Fibroblast of lung (primary cell): ENCODE data around the gene DNAJC28. TPM values are rescaled to one million over a fixed set of nuclear protein-coding genes. Genes with fewer than 3 reads are reported as not detected.
A peak's percentile ranks its signal among the peaks of the same experiment; 100 is the strongest.

Experiments
- DNase-seq, 2 donors: peaks; one replicate each; pipeline versions ENCODE4 v3.0.0 to v3.0.0-alpha.2; 2010; ENCODE audit warnings: low read depth in 2 of 2
- H2AFZ ChIP-seq: 2 replicates; pipeline ENCODE4 v1.5.1; 2012; ENCODE audit warnings: low read length, control low read depth, inconsistent platforms
- H3K27ac ChIP-seq: 2 replicates; pipeline ENCODE4 v1.5.1; 2011; ENCODE audit warnings: low read length, control low read depth; ENCODE audit not compliant: insufficient read depth
- H3K27me3 ChIP-seq: 2 replicates; pipeline ENCODE4 v1.5.1; 2011; ENCODE audit warnings: mild to moderate bottlenecking, low read length; ENCODE audit not compliant: control insufficient read depth, insufficient read depth
- H3K36me3 ChIP-seq: 2 replicates; pipeline ENCODE4 v1.5.1; 2011; ENCODE audit warnings: low read length; ENCODE audit not compliant: control insufficient read depth, insufficient read depth
- H3K4me1 ChIP-seq: 2 replicates; pipeline ENCODE4 v1.5.1; 2011; ENCODE audit warnings: low read length; ENCODE audit not compliant: control insufficient read depth, insufficient read depth; ENCODE audit errors: extremely low read depth
- H3K4me2 ChIP-seq: 2 replicates; pipeline ENCODE4 v1.5.1; 2011; ENCODE audit warnings: low read length, control low read depth; ENCODE audit not compliant: insufficient read depth; ENCODE audit errors: extremely low read depth
- H3K4me3 ChIP-seq, 4 experiments: fragments of 200-600 bp in 1 of 4; sonication (generic) in 1 of 4; replicated peaks in 1 of 4; 2 replicates each; pipeline ENCODE4 v1.5.1; 2011 to 2016; ENCODE audit warnings: low read length in 4 of 4, low read depth in 3 of 4, mild to moderate bottlenecking in 3 of 4, control low read depth in 2 of 4, inconsistent platforms in 1 of 4, mixed read lengths in 1 of 4; ENCODE audit not compliant: insufficient read depth in 1 of 4; ENCODE audit errors: control extremely low read depth in 1 of 4
- H3K79me2 ChIP-seq: 2 replicates; pipeline ENCODE4 v1.5.1; 2012; ENCODE audit warnings: mild to moderate bottlenecking, low read length, inconsistent platforms; ENCODE audit not compliant: control insufficient read depth, insufficient read depth
- H3K9ac ChIP-seq: 2 replicates; pipeline ENCODE4 v1.5.1; 2011; ENCODE audit warnings: mild to moderate bottlenecking, low read length, control low read depth; ENCODE audit not compliant: insufficient read depth
- H3K9me3 ChIP-seq: 2 replicates; pipeline ENCODE4 v1.5.1; 2012; ENCODE audit warnings: low read depth, low read length; ENCODE audit not compliant: control insufficient read depth, insufficient read depth
- H4K20me1 ChIP-seq: 2 replicates; pipeline ENCODE4 v1.5.1; 2011; ENCODE audit warnings: low read length; ENCODE audit not compliant: control insufficient read depth, insufficient read depth; ENCODE audit errors: extremely low read depth
- EZH2 ChIP-seq: IDR thresholded peaks from 2 replicates; pipeline ENCODE4 v1.5.1; 2012; ENCODE audit warnings: low read length, control low read depth, mild to moderate bottlenecking; ENCODE audit errors: missing control alignments
- polyA minus RNA-seq: library from RNA; depleted of rRNA, polyadenylated mRNA; stranded (reverse); fragments of >200 nt; gene quantifications from 2 replicates; pipeline ENCODE4 v1.2.3, GENCODE V29; 2011; ENCODE audit warnings: low replicate concordance
- polyA plus RNA-seq, 2 donors: library from polyadenylated mRNA; depleted of rRNA in 1 of 2; stranded (reverse) in 1 of 2; unstranded in 1 of 2; fragments of >200 nt; gene quantifications; 2 replicates each; pipeline ENCODE4 v1.2.1, GENCODE V29; 2011 to 2012; ENCODE audit warnings: missing spikeins in 1 of 2
- total RNA-seq: library from RNA; depleted of rRNA; stranded (reverse); fragments of >200 nt; gene quantifications from 2 replicates; pipeline ENCODE4 v1.2.1, GENCODE V29; 2014
- TF ChIP-seq, protein P1 (sequence below), 2 donors: IDR thresholded peaks in 1 of 2; conservative IDR thresholded peaks in 1 of 2; 1 replicate in 1 of 2; 2 replicates in 1 of 2; pipeline ENCODE4 v1.5.1; 2011 to 2012; ENCODE audit warnings: low read length in 2 of 2, control low read depth in 1 of 2, inconsistent platforms in 1 of 2, low read depth in 1 of 2, mild to moderate bottlenecking in 1 of 2

The DNAJC28 gene
- total RNA-seq (2.1 and 2.3 TPM in 2 replicates), polyA plus RNA-seq (1.7 and 2.1 TPM in 2 replicates), polyA minus RNA-seq (not detected in 2 replicates)
- 1.0 TPM in 2 replicates for polyA plus RNA-seq (2012)

DNA sequence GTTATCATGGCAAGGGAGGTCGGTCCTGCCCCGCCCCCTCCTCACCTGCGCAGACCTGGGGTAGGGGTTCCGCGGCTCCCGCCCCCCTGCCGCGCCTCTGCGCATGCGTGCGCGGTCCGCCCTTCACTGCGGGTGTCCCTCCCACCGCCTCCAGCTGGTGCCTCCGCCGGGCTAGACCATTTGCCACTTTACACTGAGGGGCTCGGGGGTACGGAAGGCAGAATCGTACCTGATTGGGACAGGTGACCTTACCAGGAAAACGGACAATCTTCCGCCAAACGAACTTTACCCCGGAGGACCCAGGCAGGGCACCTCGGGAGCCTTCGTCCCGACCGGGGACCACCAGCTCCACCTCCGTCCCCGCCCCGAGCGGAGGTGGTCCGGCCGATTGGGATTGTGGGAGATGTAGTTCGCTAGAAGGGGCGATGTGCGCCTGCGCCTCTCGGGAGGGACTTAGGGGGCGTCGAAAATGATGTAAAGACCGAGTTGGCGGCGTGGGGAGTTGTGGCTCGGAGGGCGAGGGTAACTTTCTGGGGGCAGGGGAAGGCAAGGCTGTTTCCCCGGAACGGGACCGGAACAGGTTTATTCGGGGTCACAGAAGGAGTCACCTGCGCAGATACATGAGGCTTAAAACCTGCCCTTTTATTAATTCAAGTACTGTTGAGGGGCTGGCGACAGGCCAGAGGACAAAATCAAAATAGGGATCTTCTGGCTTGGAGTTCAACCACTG lies at the start of gene DNAJC28:
Gene DNAJC28, minus strand, starts transcription at position 344 of the 730 bp plus-strand sequence. CDS start 2,323 bp downstream, outside the sequence.
- Histone ChIP-seq H2AFZ (peak within 1 kb of the TSS; percentile 100), H3K79me2 (no peaks in the 10 kb centered on the region), H4K20me1 (no peaks in the 10 kb centered on the region), H3K27me3 (peaks cover 2% of the 10 kb centered on the region), H3K4me1 (peaks cover 2% of the 10 kb centered on the region), H3K9me3 (no peaks in the 10 kb centered on the region), H3K27ac (peak within 1 kb of the TSS; percentile 87), H3K4me3 (peak within 1 kb of the TSS; percentile 87 to 98 (median 90)), H3K36me3 (no peaks in the 10 kb centered on the region), H3K4me2 (peak within 1 kb of the TSS; percentile 98), H3K9ac (peak within 1 kb of the TSS; percentile 83)
- peak; percentile 88 to 91 for DNase-seq
- TF ChIP-seq, protein P1, sequence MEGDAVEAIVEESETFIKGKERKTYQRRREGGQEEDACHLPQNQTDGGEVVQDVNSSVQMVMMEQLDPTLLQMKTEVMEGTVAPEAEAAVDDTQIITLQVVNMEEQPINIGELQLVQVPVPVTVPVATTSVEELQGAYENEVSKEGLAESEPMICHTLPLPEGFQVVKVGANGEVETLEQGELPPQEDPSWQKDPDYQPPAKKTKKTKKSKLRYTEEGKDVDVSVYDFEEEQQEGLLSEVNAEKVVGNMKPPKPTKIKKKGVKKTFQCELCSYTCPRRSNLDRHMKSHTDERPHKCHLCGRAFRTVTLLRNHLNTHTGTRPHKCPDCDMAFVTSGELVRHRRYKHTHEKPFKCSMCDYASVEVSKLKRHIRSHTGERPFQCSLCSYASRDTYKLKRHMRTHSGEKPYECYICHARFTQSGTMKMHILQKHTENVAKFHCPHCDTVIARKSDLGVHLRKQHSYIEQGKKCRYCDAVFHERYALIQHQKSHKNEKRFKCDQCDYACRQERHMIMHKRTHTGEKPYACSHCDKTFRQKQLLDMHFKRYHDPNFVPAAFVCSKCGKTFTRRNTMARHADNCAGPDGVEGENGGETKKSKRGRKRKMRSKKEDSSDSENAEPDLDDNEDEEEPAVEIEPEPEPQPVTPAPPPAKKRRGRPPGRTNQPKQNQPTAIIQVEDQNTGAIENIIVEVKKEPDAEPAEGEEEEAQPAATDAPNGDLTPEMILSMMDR (conservative IDR thresholded peaks at IDR 0.05 in 1 of 2, IDR thresholded peaks at IDR 0.05 in 1 of 2; ENCODE audit: low read depth in 1 of 2, low read length in 2 of 2): no peak
- TF ChIP-seq EZH2: no peak

DNA sequence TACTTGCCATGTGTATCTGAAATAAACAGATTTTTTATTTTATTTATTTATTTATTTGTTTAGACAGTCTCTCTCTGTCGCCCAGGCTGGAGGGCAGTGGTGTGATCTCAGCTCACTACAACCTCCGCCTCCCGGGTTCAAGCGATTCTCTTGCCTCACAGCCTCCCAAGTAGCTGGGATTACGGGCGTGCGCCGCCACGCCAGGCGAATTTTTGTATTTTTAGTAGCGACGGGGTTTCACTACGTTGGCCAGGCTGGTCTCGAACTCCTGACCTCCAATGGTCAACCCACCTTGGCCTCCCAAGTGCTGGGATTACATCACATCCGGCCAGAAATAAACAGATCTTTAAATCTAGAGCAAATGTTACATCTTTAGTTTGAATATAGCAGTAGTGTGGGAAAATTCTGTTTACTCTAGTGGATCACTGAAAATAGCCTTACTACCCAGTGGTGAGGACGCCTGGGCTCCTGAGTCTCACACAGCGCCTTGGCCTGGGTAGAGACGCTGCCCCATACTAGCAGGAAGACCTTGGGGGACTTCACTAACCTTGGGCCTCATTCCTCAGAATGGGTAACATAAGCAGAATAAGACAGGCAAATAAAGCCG lies 49.7 kb upstream of the DNAJC28 start:
- Histone ChIP-seq H3K9ac (peak overlapping the region; percentile 98), H3K4me2 (peak overlapping the region; percentile 70), H4K20me1 (peaks cover 7% of the 10 kb centered on the region), H3K79me2 (peaks cover 64% of the 10 kb centered on the region), H3K4me1 (peaks cover 7% of the 10 kb centered on the region), H2AFZ (no peak overlapping the region), H3K4me3 (peak overlapping the region; percentile 65 to 97 (median 78)), H3K27me3 (no peaks in the 10 kb centered on the region), H3K9me3 (no peaks in the 10 kb centered on the region), H3K27ac (peak overlapping the region; percentile 99), H3K36me3 (peaks cover 1% of the 10 kb centered on the region)
- no peak for TF ChIP-seq EZH2
- TF ChIP-seq, protein P1 (conservative IDR thresholded peaks at IDR 0.05 in 1 of 2, IDR thresholded peaks at IDR 0.05 in 1 of 2; ENCODE audit: low read depth in 1 of 2, low read length in 2 of 2): no peak
- DNase-seq: peak; percentile 7 to 51

DNA sequence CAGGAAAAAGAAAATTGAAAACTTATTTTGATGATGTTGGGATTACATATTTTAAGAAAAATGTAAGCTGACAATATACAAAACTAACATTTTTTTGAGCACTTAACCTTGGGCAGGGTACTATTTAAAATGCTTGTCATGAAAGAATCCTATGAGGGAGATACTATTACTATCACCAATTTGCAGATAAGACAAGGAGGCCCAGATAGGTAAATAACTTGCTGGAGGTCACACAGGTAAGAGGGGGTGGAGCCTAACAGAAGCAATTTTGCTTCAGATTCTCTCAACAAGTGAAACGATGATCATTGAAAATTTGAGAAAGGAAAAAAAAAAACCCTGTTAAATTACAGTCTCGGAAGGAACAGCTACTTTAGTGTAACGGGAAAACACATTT lies 49.2 kb upstream of the DNAJC28 start:
- Histone ChIP-seq H3K9ac (no peak overlapping the region), H2AFZ (no peak overlapping the region), H4K20me1 (peaks cover 6% of the 10 kb centered on the region), H3K36me3 (peaks cover 1% of the 10 kb centered on the region), H3K79me2 (peaks cover 59% of the 10 kb centered on the region), H3K4me1 (peaks cover 7% of the 10 kb centered on the region), H3K4me2 (peak overlapping the region; percentile 70), H3K9me3 (no peaks in the 10 kb centered on the region), H3K27ac (peak overlapping the region; percentile 99), H3K4me3 (peak overlapping the region; percentile 8 to 97 (median 78)), H3K27me3 (no peaks in the 10 kb centered on the region)
- DNase-seq: no peak
- TF ChIP-seq, protein P1 (conservative IDR thresholded peaks at IDR 0.05 in 1 of 2, IDR thresholded peaks at IDR 0.05 in 1 of 2; ENCODE audit: low read depth in 1 of 2, low read length in 2 of 2): no peak
- TF ChIP-seq EZH2: no peak
